Neural crest cell (in vitro differentiated cells): ENCODE data around the gene USP40. TPM values are rescaled to one million over a fixed set of nuclear protein-coding genes. Genes with fewer than 3 reads are reported as not detected.
"Not testable (repeated sequence)": the region's sequence is repeated elsewhere in the genome, so short reads cannot be mapped to it uniquely, and the experiment has no call there.

Experiments used
- DNase-seq: peaks from one replicate; pipeline ENCODE4 v3.0.0; 2021; ENCODE audit warnings: low read depth, mixed read lengths, low spot score
- H3K27ac Mint-ChIP-seq: one replicate; pipeline ENCODE4 v1.8.0; 2021; ENCODE audit warnings: mild to moderate bottlenecking, mixed read lengths; ENCODE audit not compliant: unreplicated experiment
- H3K27me3 Mint-ChIP-seq: 2 replicates; pipeline ENCODE4 v1.8.0; 2021; ENCODE audit warnings: low read depth, mild to moderate bottlenecking, mixed read lengths
- H3K36me3 Mint-ChIP-seq: 2 replicates; pipeline ENCODE4 v1.8.0; 2021; ENCODE audit warnings: low read depth, mild to moderate bottlenecking, mixed read lengths
- H3K4me1 Mint-ChIP-seq: 2 replicates; pipeline ENCODE4 v1.8.0; 2021; ENCODE audit warnings: mixed read lengths
- H3K4me3 Mint-ChIP-seq: one replicate; pipeline ENCODE4 v1.8.0; 2021; ENCODE audit warnings: mild to moderate bottlenecking, mixed read lengths
- H3K9me3 Mint-ChIP-seq: 2 replicates; pipeline ENCODE4 v1.8.0; 2021; ENCODE audit warnings: mixed read lengths
- CTCF ChIP-seq: fragments of 200-600 bp; sonication (generic); conservative IDR thresholded peaks from 2 replicates; pipeline ENCODE4 v1.5.0; 2021; ENCODE audit warnings: antibody characterized with exemption, mild to moderate bottlenecking
- total RNA-seq: library from RNA; stranded (reverse); gene quantifications from 2 replicates; pipeline ENCODE4 v1.2.1, GENCODE V29; 2021

USP40 gene
- total RNA-seq, 1 donor from 2014 or later, result 25.3 TPM

- no peak overlapping the region for H3K4me3 Mint-ChIP-seq
- H3K4me1 Mint-ChIP-seq, result peaks cover 14% of the 10 kb centered on the region
- no peak for DNase-seq
- H3K9me3 Mint-ChIP-seq, result peaks cover 4% of the 10 kb centered on the region
- no peaks in the 10 kb centered on the region for H3K27me3 Mint-ChIP-seq
- no peaks in the 10 kb centered on the region for H3K36me3 Mint-ChIP-seq
- no peak overlapping the region for H3K27ac Mint-ChIP-seq
- TF ChIP-seq CTCF, result no peak
Observed at GRCh38 chr2:233588400-233588799, 21.8 kb upstream of the USP40 start.

GRCh38 chr2:233584210-233584609 lies 17.6 kb upstream of the USP40 start:
- Mint-ChIP-seq H3K9me3 (peaks cover 4% of the 10 kb centered on the region), H3K36me3 (no peaks in the 10 kb centered on the region), H3K4me3 (no peak overlapping the region), H3K27me3 (no peaks in the 10 kb centered on the region), H3K27ac (no peak overlapping the region), H3K4me1 (peaks cover 13% of the 10 kb centered on the region)
- DNase-seq, result no peak
- no peak for TF ChIP-seq CTCF

GRCh38 chr2:233583217-233583965 lies 16.8 kb upstream of the USP40 start:
- H3K4me3 Mint-ChIP-seq, H3K36me3 Mint-ChIP-seq, DNase-seq, H3K27ac Mint-ChIP-seq, H3K27me3 Mint-ChIP-seq, H3K9me3 Mint-ChIP-seq: not testable (repeated sequence)
- peaks cover 13% of the 10 kb centered on the region for H3K4me1 Mint-ChIP-seq

DNA sequence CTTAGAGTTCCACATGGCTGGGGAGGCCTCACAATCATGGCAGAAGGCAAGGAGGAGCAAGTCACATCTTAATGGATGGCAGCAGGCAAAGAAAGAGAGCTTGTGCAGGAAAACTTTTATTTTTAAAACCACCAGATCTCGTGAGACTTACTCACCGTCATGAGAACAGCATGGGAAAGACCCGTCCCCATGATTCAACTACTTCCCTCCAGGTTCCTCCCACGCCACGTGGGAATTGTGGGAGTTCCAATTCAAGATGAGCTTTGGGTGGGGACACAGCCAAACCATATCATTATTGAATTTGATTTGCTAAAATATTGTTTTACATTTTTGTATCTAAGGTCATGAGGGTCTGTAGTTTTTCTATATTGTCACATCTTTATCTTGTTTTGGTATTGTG lies 10.8 kb upstream of the USP40 start:
- not testable (repeated sequence) for H3K4me3 Mint-ChIP-seq, H3K27ac Mint-ChIP-seq, H3K9me3 Mint-ChIP-seq, DNase-seq, H3K4me1 Mint-ChIP-seq, H3K27me3 Mint-ChIP-seq, H3K36me3 Mint-ChIP-seq

GRCh38 chr2:233572468-233572867 lies 5.9 kb upstream of the USP40 start:
- H3K9me3 Mint-ChIP-seq, result peaks cover 2% of the 10 kb centered on the region
- no peak for DNase-seq
- no peak overlapping the region for H3K27ac Mint-ChIP-seq
- no peak overlapping the region for H3K4me3 Mint-ChIP-seq
- no peaks in the 10 kb centered on the region for H3K4me1 Mint-ChIP-seq
- peaks cover 3% of the 10 kb centered on the region for H3K36me3 Mint-ChIP-seq
- peaks cover 11% of the 10 kb centered on the region for H3K27me3 Mint-ChIP-seq
- TF ChIP-seq CTCF, result no peak

GRCh38 chr2:233571462-233571861 lies 4.9 kb upstream of the USP40 start:
- Mint-ChIP-seq H3K27me3 (peaks cover 11% of the 10 kb centered on the region), H3K4me1 (no peaks in the 10 kb centered on the region), H3K9me3 (no peaks in the 10 kb centered on the region), H3K4me3 (no peak overlapping the region), H3K27ac (no peak overlapping the region), H3K36me3 (no peaks in the 10 kb centered on the region)
- TF ChIP-seq CTCF, result no peak
- no peak for DNase-seq
